B cell (primary cell): ENCODE results near the gene SEL1L. TPM values are rescaled to one million over a fixed set of nuclear protein-coding genes. Genes with fewer than 3 reads are reported as not detected.

Experiments
- ATAC-seq: fragments of 200-7000 bp; cut with Tn5 transposase; one replicate; pipeline ENCODE4 v1.10.0; 2021; ENCODE audit warnings: low read depth, mild to moderate bottlenecking, moderate number of reproducible peaks, moderate library complexity
- CTCF ChIA-PET: fragments of 350-600 bp; sonication (Branson Sonifier 250); formaldehyde crosslinking; loops from one replicate; lab custom pipeline; 2021; ENCODE audit warnings: antibody characterized with exemption, inconsistent platforms; lab: Charles Lee
- POLR2A ChIA-PET: fragments of 350-600 bp; sonication (Branson Sonifier 250); formaldehyde crosslinking; loops from one replicate; lab custom pipeline; 2021; ENCODE audit warnings: antibody characterized with exemption; lab: Charles Lee
- DNase-seq: peaks from one replicate; pipeline ENCODE4 v3.0.0; 2013
- H2AFZ ChIP-seq: 2 replicates; pipeline ENCODE4 v1.6.1; 2012; ENCODE audit warnings: mild to moderate bottlenecking, low read depth, low read length; ENCODE audit not compliant: insufficient read depth, poor library complexity, severe bottlenecking
- H3K27ac ChIP-seq, 2 donors: 1 replicate in 1 of 2; 2 replicates in 1 of 2; pipeline ENCODE4 v1.5.1; 2012 to 2013; ENCODE audit warnings: low read length in 2 of 2, mild to moderate bottlenecking in 2 of 2, moderate library complexity in 1 of 2
- H3K27me3 ChIP-seq, 4 experiments: fragments of 200-600 bp in 1 of 4; sonication (generic) in 1 of 4; replicated peaks in 1 of 4; 1 replicate in 2 of 4; 2 replicates in 2 of 4; pipeline versions ENCODE4 v1.6.1 to v1.7.0; 2013 to 2016; ENCODE audit warnings: low read length in 3 of 4, mild to moderate bottlenecking in 2 of 4, mixed read lengths in 1 of 4, moderate library complexity in 1 of 4; ENCODE audit not compliant: insufficient read depth in 4 of 4, control insufficient read depth in 3 of 4; ENCODE audit errors: control extremely low read depth in 1 of 4
- H3K36me3 ChIP-seq, 2 experiments: replicated peaks in 1 of 2; 1 replicate in 1 of 2; 2 replicates in 1 of 2; pipeline versions ENCODE4 v1.6.1 to v1.7.1; 2013; ENCODE audit warnings: low read length in 1 of 2; ENCODE audit not compliant: insufficient read depth in 2 of 2, control insufficient read depth in 1 of 2; ENCODE audit errors: control extremely low read depth in 1 of 2, extremely low read depth in 1 of 2
- H3K4me1 ChIP-seq, 2 donors: fragments of 200-600 bp in 1 of 2; sonication (generic) in 1 of 2; 1 replicate in 1 of 2; 2 replicates in 1 of 2; pipeline versions ENCODE4 v1.5.1 to v1.6.1; 2013 to 2017; ENCODE audit warnings: low read length in 2 of 2; ENCODE audit not compliant: control insufficient read depth in 2 of 2, insufficient read depth in 2 of 2
- H3K4me2 ChIP-seq: replicated peaks from 2 replicates; pipeline ENCODE3; 2012; ENCODE audit warnings: mild to moderate bottlenecking, low read depth, low read length; ENCODE audit not compliant: poor library complexity, severe bottlenecking
- H3K4me3 ChIP-seq, 5 experiments: fragments of 200-600 bp in 1 of 5; sonication (generic) in 1 of 5; 1 replicate in 3 of 5; 2 replicates in 2 of 5; pipeline versions ENCODE4 v1.5.1 to v1.7.0; 2011 to 2016; ENCODE audit warnings: low read length in 4 of 5, mild to moderate bottlenecking in 4 of 5, low read depth in 2 of 5, control low read depth in 1 of 5, moderate library complexity in 1 of 5; ENCODE audit not compliant: insufficient read depth in 1 of 5; ENCODE audit errors: control extremely low read depth in 1 of 5, extremely low read depth in 1 of 5
- H3K79me2 ChIP-seq: fragments of 200-600 bp; sonication (generic); one replicate; pipeline ENCODE4 v1.6.0; 2016; ENCODE audit warnings: low read length; ENCODE audit not compliant: control insufficient read depth, insufficient read depth
- H3K9ac ChIP-seq: fragments of 200-600 bp; sonication (generic); 2 replicates; pipeline ENCODE4 v1.6.1; 2017; ENCODE audit warnings: mild to moderate bottlenecking, low read length, moderate library complexity
- H3K9me3 ChIP-seq, 3 donors: one replicate each; pipeline versions ENCODE4 v1.6.1 to v1.7.1; 2013; ENCODE audit warnings: low read length in 2 of 3; ENCODE audit not compliant: control insufficient read depth in 2 of 3, insufficient read depth in 1 of 3; ENCODE audit errors: control extremely low read depth in 1 of 3
- H4K20me1 ChIP-seq: 2 replicates; pipeline ENCODE4 v1.6.0; 2012; ENCODE audit warnings: mild to moderate bottlenecking, low read length; ENCODE audit not compliant: insufficient read depth, control insufficient read depth, poor library complexity, severe bottlenecking
- H3K27ac Mint-ChIP-seq: one replicate; pipeline ENCODE4 v1.8.0; 2021; ENCODE audit warnings: mixed read lengths
- H3K27me3 Mint-ChIP-seq: one replicate; pipeline ENCODE4 v1.8.0; 2021; ENCODE audit warnings: mixed read lengths
- H3K4me1 Mint-ChIP-seq: one replicate; pipeline ENCODE4 v1.8.0; 2021; ENCODE audit warnings: mixed read lengths
- H3K4me3 Mint-ChIP-seq: one replicate; pipeline ENCODE4 v1.8.0; 2021; ENCODE audit warnings: mixed read lengths
- H3K9me3 Mint-ChIP-seq: one replicate; pipeline ENCODE4 v1.8.0; 2022; ENCODE audit warnings: mixed read lengths; ENCODE audit not compliant: insufficient read depth
- EZH2 ChIP-seq: IDR thresholded peaks from 2 replicates; pipeline ENCODE4 v1.6.1; 2012; ENCODE audit warnings: borderline replicate concordance, low read depth, mild to moderate bottlenecking, moderate library complexity, low read length; ENCODE audit not compliant: insufficient read depth, poor library complexity, severe bottlenecking
- WGBS: methylation state at CpG from one replicate; pipeline ENCODE4 v1.1.5; 2013; ENCODE audit warnings: missing lambda C conversion rate; ENCODE audit not compliant: insufficient coverage; 5-methylcytosine and 5-hydroxymethylcytosine counted together
- intact Hi-C: fragments of 100-400 bp; cut with micrococcal nuclease; formaldehyde crosslinking; loops from one replicate; pipeline ENCODE4 v1.10.0; 2022
- polyA plus RNA-seq: library from polyadenylated mRNA; depleted of rRNA; stranded (reverse); fragments of >200 nt; gene quantifications from 2 replicates; pipeline ENCODE4 v1.2.3, GENCODE V29; 2012
- total RNA-seq, 2 donors: library from RNA; stranded (reverse); fragments of 120-200 nt in 1 of 2; gene quantifications; 1 replicate in 1 of 2; 2 replicates in 1 of 2; pipeline versions ENCODE4 v1.2.3 to v1.2.4, GENCODE V29; 2013 to 2022
- TF ChIP-seq, protein P1 (sequence below): fragments of 200-600 bp; IDR thresholded peaks from one replicate; pipeline ENCODE4 v1.8.0; 2022; ENCODE audit warnings: antibody characterized with exemption, mild to moderate bottlenecking

Gene SEL1L
- total and polyA plus RNA-seq, 2 donors (not counting 1 experiment from before 2014, with no cell fraction given): 7.3 to 50.0 TPM

DNA sequence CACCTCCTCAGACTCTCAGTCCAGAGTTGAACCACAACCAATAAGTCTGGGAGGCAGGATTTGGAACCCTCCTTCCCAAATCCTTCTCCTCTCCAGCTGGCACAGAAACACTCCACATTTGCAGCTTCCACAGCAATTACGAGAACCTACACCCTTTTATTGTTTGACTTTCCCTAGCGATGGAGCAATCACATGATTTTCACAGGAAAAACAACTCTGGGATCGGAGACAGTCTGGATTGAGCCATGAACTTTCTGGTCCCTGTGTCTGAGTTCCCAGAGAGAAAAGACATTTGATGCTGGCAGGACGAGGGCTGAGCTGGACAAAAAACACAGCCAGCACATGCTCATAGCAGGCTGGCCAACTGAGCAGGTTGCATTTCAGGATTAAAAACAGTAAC is 84.5 kb downstream of the SEL1L start:
- Mint-ChIP-seq H3K27me3 (peaks cover 43% of the 10 kb centered on the region), H3K27ac (no peak overlapping the region), H3K4me3 (no peak overlapping the region), H3K4me1 (peaks cover 7% of the 10 kb centered on the region), H3K9me3 (no peaks in the 10 kb centered on the region)
- Histone ChIP-seq H3K9me3 (no peaks in the 10 kb centered on the region), H3K79me2 (no peaks in the 10 kb centered on the region), H3K4me1 (peaks cover 0 to 3% of the 10 kb centered on the region in 2 donors), H2AFZ (no peak overlapping the region), H3K4me3 (no peak overlapping the region), H3K36me3 (no peaks in the 10 kb centered on the region), H4K20me1 (no peaks in the 10 kb centered on the region), H3K27ac (no peak overlapping the region), H3K27me3 (peaks cover 0 to 11% (median 0%) of the 10 kb centered on the region in 4 experiments), H3K4me2 (no peak overlapping the region), H3K9ac (no peak overlapping the region)
- DNase-seq (no peak), ATAC-seq (no peak)
- intact Hi-C loops: no loop called here
- CTCF ChIA-PET: interaction anchor here (0.8 to 1.4 kb wide), 2 partner anchors 178 to 279 kb away, joined by 3 to 5 read pairs; no protein-coding TSS in a partner anchor
- TF ChIP-seq, protein P1, sequence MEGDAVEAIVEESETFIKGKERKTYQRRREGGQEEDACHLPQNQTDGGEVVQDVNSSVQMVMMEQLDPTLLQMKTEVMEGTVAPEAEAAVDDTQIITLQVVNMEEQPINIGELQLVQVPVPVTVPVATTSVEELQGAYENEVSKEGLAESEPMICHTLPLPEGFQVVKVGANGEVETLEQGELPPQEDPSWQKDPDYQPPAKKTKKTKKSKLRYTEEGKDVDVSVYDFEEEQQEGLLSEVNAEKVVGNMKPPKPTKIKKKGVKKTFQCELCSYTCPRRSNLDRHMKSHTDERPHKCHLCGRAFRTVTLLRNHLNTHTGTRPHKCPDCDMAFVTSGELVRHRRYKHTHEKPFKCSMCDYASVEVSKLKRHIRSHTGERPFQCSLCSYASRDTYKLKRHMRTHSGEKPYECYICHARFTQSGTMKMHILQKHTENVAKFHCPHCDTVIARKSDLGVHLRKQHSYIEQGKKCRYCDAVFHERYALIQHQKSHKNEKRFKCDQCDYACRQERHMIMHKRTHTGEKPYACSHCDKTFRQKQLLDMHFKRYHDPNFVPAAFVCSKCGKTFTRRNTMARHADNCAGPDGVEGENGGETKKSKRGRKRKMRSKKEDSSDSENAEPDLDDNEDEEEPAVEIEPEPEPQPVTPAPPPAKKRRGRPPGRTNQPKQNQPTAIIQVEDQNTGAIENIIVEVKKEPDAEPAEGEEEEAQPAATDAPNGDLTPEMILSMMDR: no peak
- no peak for TF ChIP-seq EZH2
- 88% methylated on average over 4 of the region's 4 CpGs for WGBS
- POLR2A ChIA-PET: no interaction called here

DNA sequence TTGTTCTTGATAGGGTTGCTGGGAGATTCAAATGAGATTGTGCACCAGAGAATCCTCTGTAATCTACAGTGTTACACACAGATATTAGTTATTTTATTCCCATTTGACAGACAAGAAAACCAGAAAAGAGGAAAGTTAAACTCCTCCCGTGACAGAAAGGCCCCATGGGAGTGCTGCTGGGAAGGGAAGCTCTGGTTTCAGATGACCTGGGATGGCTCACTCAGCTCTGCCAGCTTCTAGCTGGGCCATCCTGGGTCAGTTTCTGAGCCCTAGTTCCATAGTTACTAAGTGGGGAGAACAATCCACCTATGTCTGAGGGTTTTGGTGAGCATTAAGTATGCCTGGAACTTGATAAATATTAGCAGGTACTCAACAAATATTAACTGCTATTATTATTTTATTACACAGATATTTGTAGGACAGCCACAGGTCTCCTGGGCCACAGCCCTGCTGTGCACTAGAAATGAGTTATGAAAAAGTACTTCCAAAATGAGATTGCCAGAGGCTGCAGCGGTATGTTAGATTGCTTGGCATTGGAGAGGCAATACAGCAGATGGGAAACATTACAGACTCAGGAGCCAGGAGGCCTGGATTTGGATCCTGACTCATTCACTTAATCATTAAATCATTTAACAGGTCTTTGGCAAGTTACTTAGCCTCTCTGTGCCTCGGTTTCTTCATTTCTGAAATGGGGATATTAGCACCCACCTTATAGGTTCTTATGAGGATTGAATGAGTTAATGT is 86.5 kb downstream of the SEL1L start:
- Histone ChIP-seq H3K9ac (no peak overlapping the region), H3K4me1 (no peaks in the 10 kb centered on the region), H3K27ac (no peak overlapping the region), H3K27me3 (peaks cover 0 to 11% (median 2%) of the 10 kb centered on the region in 4 experiments), H3K4me2 (no peak overlapping the region), H2AFZ (no peak overlapping the region), H3K36me3 (no peaks in the 10 kb centered on the region), H3K4me3 (no peak overlapping the region), H3K79me2 (no peaks in the 10 kb centered on the region), H3K9me3 (no peaks in the 10 kb centered on the region), H4K20me1 (no peaks in the 10 kb centered on the region)
- Mint-ChIP-seq H3K4me1 (no peaks in the 10 kb centered on the region), H3K27ac (no peak overlapping the region), H3K4me3 (no peak overlapping the region), H3K27me3 (peaks cover 56% of the 10 kb centered on the region), H3K9me3 (no peaks in the 10 kb centered on the region)
- ChIA-PET POLR2A (no interaction called here), CTCF (interaction anchor here (0.6 to 1.7 kb wide), 2 partner anchors 118 to 178 kb away, joined by 3 read pairs; no protein-coding TSS in a partner anchor)
- WGBS: 50% methylated on average over 1 of the region's 3 CpGs
- intact Hi-C loops: no loop called here
- TF ChIP-seq, protein P1: no peak
- no peak for TF ChIP-seq EZH2
- DNase-seq (no peak), ATAC-seq (no peak)
